Spleen (tissue), 7 donors: ENCODE measurements around the gene CRACR2A.

Experiments used
- POLR2AphosphoS5 ChIP-seq, 3 donors: sonication (generic); formaldehyde crosslinking; IDR thresholded peaks; one replicate each; pipeline ENCODE4 v1.5.1; 2017; ENCODE audit warnings: antibody characterized with exemption in 3 of 3
- TF ChIP-seq, protein P1 (sequence below), 11 experiments: fragments of 200-600 bp in 7 of 11; fragments of 450-650 bp in 4 of 11; sonication (generic) in 4 of 11; IDR thresholded peaks in 8 of 11; conservative IDR thresholded peaks in 3 of 11; 1 replicate in 7 of 11; 2 replicates in 4 of 11; pipeline versions ENCODE4 v1.4.0 to v1.8.0; 2016 to 2021; ENCODE audit warnings: antibody characterized with exemption in 11 of 11, inconsistent platforms in 4 of 11, mild to moderate bottlenecking in 1 of 11
- donor health status: DM: no; HTN: no; CAD: no; lungs with moderate emphysema.
- donor health status: DM: no; HTN: no; CAD: no.
- donor health status: DM: no; HTN: no; CAD: no.

DNA sequence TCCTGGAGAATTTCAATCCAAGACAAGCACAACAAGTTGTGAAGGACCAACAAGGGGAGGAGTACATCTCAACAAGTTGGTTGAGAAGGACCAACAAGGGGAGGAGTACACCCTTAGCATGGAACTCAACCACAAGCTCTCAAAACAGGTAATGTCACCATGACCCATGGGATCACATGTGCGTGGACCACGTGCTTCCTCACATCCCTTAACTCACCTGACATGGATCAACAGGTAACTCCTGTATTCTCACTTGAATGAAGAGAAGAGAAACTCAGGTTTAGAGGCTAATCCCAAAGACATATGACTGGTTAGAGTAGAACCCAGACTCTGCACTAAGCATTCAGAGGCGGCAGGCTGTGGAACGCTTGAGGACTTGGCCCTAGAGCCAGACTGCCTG lies 6.2 kb downstream of the CRACR2A start:
- TF ChIP-seq, protein P1, sequence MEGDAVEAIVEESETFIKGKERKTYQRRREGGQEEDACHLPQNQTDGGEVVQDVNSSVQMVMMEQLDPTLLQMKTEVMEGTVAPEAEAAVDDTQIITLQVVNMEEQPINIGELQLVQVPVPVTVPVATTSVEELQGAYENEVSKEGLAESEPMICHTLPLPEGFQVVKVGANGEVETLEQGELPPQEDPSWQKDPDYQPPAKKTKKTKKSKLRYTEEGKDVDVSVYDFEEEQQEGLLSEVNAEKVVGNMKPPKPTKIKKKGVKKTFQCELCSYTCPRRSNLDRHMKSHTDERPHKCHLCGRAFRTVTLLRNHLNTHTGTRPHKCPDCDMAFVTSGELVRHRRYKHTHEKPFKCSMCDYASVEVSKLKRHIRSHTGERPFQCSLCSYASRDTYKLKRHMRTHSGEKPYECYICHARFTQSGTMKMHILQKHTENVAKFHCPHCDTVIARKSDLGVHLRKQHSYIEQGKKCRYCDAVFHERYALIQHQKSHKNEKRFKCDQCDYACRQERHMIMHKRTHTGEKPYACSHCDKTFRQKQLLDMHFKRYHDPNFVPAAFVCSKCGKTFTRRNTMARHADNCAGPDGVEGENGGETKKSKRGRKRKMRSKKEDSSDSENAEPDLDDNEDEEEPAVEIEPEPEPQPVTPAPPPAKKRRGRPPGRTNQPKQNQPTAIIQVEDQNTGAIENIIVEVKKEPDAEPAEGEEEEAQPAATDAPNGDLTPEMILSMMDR (IDR thresholded peaks at IDR 0.05 in 8 of 11, conservative IDR thresholded peaks at IDR 0.05 in 3 of 11), result no peak
- TF ChIP-seq POLR2AphosphoS5 (IDR thresholded peaks at IDR 0.05), result no peak
